MM.1S (cell line): Measurements from ENCODE around the gene ADRA2B.

Source experiments
- CTCF ChIP-seq: fragments of 300-600 bp; sonication (generic); IDR thresholded peaks from 2 replicates; pipeline ENCODE4 v1.5.1; 2016; ENCODE audit warnings: antibody characterized with exemption, low read length, mixed read lengths
- EZH2 ChIP-seq: fragments of 300-600 bp; sonication (generic); optimal IDR thresholded peaks from 2 replicates; pipeline ENCODE3; 2017; ENCODE audit warnings: low read depth, mild to moderate bottlenecking, antibody characterized with exemption, low read length, mixed read lengths
- EZH2phosphoT487 ChIP-seq: fragments of 300-600 bp; sonication (generic); IDR thresholded peaks from 2 replicates; pipeline ENCODE4 v1.6.1; 2018; ENCODE audit warnings: antibody characterized with exemption, low read length

- TF ChIP-seq CTCF = no peak
- no peak for TF ChIP-seq EZH2phosphoT487
- TF ChIP-seq EZH2 = no peak
Measured at GRCh38 chr2:96148410-96149217, 32.2 kb upstream of the ADRA2B start.
